Superior temporal gyrus (tissue), 1 donor: ENCODE results near the gene SHB.

Experiments
- DNase-seq: peaks from one replicate; pipeline ENCODE4 v3.0.0-alpha.2; 2016; ENCODE audit errors: extremely low spot score

The SHB gene

DNA sequence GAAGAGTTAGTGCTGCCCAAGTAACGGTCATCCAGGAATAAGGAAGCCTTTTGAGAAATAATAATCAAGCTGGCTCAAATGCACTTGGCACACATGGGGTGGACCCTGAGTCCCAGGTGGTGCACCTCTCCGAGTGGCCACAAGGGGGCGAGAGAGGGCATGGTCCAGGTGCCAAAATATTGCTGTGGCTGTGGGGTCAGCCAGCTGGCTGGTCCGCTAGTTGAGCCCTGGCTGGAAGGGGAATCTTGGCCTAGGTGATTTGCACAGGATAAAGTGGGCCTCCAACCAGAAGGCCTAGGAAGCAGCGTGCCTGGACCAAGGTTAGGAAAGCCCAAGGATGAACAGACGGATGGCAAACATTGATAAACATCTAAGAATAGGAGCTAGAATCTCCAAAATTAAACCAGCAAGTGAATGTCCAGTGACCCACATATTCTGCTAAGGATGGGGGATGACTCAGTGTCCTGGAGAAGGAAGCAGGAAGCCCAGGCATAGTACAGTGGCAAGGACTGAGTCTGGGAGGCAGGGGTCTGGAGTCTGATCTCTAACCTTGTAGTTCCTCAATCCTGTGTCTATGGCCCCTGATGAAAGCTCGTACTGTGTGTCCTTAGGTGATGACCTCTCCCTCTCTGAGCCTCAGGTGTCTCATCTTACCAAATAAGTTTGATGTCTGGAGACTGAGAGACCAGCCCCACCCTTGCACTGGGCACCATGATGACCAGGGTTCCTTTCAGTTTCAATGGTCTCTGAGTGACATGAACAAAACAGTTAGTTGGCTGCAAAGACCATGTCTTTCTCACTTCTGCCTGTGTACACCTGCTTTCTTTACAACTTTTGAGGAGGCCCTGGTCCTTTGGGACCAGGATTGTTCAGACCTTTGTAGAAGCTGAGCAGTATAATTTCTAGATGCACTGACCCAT lies 19.2 kb upstream of the SHB start:
- peak; percentile 84 for DNase-seq

DNA sequence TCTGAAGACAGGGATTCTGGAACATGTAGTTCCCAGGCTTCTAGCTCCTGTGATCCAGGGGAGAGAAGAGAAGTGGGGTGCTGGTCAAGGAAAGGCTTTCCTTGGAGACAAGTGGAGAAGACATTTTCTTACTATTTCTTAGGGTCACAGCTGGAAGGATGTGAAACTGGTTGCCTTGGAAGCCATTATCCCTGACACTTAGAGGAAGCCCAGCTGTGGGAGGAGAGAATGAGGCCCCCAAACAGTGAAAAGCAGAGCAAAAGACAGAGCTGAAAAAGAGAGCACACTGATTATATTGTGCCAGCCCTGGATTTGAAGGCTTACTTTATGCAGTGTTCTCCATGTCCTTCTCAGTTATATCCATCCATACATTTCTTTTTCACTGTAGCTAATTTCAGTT lies 17.5 kb upstream of the SHB start:
- DNase-seq = no peak

DNA sequence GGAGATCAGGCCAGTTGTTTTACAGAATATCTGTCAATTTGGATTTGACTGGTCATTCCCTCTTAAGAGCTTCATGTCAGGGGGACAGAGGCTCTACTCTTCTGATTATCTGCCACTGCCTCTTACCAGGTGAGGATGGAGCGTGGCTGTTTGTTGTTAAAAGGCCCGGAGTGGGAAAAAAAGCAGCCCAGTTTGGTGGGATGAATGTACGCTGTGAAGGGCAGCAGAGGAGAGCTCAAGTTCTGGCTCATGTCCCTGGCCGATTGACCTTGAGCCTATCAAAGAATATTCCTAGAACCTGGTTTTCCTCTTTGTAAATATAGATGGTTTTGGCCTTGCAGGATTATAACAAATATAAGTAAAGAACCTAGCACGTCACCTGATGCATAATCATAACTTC lies 16.3 kb upstream of the SHB start:
- no peak for DNase-seq

DNA sequence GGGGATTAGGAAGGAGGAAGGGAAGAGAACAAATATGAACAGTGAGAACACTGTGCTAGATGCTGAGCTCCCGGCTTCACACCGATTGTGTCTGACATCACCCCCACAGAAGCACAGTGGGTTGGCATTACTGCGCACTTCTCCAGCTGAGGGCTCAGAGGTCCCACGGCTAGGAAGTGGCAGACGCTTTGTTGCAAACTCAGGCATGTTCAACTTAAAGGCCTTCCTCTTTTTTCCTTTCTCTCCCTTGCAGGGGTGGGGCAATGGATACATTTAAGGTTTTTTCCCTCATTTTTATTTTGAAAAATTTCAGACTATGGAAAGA lies 15.5 kb upstream of the SHB start:
- peak; percentile 56 for DNase-seq

DNA sequence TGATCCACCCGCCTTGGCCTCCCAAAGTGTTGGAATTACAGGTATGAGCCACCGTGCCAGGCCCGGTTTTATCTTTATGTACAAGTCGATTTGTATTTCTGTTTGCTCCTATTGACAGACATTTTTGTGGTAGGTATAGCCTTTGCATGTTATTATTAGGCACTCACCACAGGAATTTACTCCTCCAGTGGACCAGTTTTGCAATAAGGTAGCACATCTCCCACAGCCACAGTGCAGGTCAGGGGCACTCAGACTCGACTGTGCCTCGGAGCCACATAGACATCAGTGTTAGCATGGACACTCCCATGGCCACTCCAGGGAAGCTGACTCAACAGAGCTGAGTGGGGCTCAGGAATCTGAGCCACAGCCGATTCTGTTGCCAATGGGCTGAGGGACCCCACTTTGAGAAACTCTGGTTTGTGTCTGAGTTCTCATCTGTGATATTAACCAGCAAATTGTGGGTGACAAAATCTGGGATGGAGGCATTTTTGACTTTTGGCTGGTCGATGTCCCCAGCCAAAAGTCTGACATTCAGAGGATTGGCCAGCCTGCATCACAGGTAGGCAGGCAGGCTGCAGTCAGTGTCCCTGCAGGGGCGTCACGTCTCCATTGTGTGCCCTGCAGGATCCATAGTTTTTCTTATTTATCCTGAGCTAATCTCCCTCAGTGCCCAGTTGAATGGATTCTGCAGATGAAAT lies 15.0 kb upstream of the SHB start:
- no peak for DNase-seq

DNA sequence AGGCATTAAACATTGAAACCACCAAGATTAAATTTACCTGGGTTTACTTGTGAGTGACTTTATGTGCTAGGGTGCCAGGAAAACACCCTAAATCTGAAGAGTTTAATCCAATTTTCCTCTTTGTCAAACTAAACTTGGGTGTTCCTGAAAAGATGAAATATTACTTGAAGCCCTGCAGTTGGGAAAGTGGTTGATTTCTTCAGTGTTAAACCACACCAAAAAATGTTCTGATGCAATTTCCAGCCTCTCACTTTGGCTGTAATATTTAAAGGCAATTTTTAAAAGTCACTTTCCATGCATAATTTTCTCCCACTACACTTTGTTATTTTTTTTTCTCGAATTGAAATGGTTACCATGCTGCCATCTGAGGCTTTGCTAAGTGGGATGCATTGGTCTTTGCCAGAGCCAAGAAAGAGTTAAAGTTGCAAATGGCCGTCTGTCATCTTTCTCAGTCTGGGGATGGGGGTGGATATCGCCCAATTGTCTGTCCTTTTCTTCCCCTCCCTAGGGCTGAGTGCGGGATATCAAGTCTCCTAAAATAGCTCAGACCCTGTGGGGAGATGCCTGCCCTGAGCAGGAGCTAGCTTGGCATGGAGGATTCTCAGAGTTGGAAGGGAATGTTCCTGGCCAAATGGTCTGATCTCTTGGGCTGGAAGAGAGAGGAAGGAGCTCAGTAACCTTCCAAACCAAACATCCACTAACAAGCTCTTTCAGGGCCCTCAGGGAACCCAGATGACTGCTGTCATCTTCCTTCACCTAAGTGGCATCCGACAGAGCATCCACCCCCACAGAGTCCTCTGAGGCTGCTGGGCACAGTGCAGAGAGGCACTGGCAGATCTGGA lies 13.6 kb upstream of the SHB start:
- DNase-seq = no peak

DNA sequence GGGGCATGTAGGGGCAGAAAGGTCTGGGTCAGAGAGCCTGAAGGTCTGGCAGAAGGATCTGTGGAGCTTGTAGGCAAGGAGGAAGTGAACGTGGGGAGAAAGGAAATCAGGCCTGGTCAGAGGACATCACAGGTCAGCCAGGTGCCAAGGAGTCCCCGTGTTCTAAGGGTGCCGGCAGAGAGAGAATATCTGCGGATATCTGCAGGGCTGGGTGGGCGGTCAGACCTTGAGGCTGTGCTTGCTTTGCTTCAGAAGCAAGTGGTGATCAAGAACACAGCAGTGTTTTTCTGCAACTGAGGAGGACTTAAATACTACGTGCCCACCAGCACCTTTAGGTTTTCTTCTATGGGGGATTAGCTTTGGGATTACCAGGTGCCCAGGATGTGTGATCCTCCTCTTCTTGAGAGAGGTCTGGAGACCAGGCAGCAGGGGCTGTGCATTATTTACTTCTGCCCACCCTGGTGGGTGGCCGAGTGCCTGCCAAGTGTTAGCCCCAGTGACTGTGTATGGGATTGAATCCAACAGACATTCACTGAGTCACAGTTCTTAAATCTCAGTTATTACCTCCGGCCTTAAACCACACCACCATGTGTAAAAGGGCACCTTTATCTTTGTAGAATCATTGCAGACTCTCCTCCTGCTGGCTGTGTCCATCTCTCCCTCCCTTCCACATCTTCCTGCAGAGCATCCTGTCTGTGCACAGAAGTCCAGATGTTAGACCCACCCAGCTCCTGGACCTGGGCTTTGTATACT lies 12.5 kb upstream of the SHB start:
- no peak for DNase-seq

DNA sequence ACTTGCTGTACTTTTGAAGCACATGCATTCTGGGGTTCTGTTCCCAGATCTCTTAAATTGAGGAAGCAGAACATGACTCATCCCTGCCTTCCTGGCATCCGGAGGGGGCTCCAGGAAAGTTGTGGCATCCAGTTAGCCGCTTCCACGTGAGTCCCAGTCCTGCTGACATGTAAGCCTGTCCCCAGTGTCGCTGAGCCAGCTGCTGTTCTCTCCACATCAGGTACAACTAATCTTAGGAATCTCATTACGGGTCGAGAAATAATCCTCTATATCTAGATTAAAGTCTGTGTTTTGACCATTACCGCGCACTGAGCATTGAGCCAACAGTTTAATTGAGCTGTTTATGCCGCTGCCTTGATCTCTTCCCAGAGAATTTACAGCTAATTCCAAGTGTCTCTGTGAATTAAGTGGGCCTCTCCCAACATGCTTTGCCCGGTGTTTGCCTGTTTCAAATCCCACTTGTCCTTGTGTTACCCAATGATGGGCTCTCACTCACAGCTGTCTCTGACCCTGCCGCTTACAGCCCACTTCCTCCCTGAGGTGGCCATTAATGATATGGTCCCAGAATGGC lies 10.5 kb upstream of the SHB start:
- DNase-seq = no peak

DNA sequence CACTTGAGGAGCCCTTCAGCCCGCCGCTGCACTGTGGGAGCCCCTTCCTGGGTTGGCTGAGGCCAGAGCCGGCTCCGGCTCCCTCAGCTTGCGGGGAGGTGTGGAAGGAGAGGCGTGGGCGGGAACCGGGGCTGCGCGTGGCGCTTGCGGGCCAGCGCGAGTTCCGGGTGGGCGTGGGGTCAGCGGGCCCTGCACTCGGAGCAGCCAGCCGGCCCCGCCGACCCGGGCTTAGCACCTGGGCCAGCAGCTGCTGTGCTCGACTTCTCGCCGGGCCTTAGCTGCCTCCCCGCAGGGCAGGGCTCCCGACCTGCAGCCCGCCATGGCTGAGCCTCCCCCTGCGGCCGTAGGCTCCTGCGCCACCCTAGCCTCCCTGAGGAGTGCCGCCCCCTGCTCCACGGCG lies 6.2 kb upstream of the SHB start:
- no peak for DNase-seq

DNA sequence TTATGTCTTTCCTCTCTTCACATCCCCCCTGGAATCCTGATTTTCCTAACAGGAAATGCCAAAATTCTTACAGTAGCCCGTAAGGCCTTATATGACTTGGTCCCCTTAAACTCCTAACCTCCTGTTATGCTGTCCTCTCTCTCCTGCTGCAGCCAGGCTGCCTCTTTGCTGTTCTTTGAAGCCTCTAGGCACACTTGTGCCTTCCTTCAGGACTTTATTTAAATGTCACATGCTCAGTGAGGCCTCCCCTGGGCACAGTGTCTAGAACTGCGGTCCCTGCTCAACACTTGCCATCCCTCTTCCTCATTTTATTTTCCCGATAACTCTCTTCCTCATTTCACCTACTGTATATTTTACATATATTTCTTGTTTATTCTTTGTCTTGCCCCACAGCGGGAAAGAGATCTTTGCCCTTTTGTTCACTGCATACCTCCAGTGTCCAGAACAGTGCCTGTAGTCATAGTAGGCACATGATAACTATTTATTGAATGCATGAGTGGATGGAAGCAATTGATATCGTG lies 5.5 kb upstream of the SHB start:
- DNase-seq = no peak

DNA sequence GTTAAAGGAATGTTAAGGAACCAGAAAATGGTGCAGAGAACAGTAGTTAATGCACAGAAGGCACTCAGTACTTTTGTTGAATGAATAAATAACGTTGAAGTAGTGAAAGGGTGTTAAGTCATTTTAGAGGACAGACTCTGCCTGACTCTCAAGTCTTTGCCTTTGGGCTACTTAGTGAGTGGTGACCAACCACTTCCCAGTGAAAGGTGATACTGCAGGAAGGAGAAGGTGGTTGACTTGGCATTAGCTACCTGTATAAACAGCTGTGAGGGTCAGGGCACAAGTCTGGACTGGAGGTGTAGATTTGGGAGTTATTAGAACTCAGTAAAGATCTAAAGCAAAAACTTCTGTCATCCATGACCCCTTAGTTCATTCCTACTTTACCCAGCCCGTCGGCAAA lies 4.9 kb upstream of the SHB start:
- DNase-seq = no peak

DNA sequence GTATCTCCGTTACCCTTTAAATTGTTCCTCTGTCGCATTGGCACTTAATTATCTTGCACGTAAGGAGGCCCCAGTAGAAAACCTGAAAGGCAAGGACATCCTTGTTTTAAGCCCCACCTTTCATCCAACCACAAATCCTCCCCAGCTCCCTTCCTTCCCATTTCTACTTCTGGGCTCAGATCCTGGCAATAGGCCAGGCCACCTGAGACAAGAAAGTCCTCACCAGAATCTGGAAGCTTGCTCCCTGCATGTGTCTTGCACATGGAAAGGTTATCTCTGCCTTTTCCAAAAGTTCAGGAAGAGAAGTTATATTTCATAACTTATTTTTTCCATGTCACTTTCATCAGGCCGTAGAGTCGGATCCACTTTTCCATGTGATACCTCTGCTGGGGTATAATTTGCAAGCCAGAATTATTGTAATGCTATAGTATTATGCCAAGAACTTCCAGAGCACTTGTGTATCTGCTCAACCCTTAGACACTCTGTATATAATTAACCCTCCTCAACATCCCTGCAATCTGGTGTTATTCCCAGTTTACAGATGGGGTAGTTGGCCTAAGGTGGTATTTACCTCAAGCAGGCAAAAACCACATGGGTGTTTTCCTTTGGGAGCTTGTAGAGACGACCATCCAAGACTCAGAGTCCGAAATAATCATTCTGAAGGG lies 2.6 kb upstream of the SHB start:
- DNase-seq = no peak

DNA sequence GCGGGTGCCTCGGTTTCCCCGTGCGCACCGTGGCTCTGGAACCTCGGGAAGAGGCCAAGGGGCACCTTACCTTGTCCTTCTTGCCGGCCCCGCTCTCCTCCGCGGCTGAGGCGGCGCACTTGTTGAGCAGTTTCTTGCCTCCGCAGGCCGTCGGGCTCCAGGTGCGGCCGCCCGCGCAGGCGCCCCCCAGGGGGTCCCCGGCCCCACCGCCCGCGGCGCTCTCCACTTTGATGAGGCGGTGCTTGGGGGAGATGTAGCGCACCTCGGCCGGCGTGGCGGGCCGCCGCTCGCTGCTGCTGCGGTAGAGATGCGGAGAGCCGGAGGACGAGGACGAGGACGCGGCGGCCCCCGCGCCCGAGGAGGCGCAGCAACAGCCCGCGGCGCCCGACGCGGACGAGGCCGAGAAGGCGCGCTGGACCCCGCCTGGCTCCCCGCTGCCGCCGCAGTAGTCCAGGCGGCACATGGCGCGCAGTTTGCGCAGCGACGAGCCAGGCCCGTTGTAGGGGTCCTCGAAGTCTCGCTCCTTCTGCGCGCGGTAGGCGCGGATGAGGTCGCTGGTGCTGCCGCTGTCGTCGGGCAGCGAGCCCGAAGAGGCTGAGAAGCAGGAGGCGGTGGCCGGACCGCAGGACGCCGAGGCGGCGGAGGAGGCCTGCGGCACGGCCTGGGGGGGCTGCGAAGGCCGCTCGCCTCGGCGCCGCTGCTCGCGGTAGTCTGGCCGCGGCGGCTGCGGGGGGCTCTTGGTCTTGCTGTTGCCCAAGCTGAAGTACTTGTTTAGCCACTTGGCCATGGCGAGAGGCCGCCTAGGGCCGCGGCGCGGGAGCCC lies 957 bp downstream of the SHB start:
- no peak for DNase-seq

DNA sequence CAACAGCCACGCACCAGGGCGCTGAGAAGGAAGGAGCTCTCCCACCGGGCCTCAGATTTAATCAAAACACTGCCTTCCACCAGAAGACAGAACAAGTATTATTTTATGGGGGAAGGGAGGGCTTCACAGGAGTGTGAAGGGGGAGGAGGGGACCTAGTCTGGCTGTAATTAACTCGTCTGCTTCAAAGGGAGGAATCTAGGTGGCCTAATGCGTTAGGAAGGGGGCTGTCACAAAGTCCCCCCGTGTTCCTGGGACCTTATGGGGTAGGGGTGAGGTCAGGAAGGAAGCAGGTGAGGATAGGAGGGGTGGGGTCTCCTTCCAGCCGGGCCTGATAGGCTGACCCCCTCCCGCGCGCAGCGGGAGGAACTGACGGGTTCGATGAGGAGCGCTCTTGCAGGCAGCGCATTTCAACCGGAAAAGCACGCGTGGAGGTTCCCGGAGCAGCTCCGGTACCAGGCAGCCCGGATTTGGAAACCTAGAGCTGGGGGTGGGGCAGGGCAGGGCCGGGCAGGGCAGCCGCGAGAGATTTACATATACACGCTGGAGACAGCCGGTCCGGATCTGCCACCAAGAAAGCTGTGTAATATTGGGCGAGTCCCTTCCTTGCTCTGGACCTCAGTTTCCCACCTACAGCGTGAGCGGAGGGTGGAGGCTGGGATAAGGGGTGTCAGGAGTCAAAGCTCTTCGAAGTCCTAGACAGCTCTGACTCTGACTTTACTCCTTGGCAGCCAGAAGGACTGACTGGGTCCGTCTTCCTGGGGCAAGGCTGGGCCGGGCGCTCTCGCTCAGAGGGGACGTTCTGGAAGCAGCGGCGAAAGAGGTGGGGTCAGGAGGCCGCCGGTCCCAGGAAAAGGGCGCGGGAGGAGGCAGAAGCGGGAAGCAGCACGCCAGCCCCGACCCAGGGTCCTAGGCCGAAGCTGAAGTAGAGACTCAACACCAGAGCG lies 1.8 kb downstream of the SHB start:
- no peak for DNase-seq

DNA sequence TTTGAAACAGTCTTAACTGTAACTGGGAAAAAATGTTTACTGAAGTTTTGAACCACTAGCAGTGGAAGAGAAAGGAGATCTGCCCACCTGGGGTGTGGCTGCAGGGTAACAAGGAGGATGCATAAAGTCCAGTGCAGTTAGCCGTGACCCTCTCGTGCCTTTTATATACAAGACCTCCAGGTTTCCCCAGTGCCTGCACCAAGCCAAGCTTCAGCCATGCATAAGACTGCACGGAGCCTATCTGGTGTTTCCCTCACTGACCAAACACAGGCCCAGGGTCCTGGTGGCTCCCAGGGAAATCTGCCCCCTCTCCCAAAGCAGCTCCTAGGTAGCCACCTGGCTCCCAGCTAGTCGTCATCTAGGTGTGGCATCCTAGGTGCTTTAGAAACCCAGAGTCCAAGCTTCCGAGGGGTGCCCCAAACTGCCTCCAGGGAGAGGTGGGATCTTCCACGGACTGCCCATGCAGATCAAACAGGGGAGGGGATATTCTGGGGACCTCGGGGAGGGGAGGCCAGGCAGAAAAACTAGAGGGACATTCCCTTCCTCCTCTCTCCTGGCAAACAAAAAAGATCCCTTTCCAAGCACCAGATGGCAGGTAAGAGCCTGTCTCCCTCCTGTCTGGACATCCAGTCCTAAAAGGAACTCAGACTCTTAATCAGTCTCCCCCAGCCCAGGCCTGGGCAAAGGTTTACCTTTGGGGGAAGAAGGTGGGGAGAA lies 2.7 kb downstream of the SHB start:
- DNase-seq = no peak

DNA sequence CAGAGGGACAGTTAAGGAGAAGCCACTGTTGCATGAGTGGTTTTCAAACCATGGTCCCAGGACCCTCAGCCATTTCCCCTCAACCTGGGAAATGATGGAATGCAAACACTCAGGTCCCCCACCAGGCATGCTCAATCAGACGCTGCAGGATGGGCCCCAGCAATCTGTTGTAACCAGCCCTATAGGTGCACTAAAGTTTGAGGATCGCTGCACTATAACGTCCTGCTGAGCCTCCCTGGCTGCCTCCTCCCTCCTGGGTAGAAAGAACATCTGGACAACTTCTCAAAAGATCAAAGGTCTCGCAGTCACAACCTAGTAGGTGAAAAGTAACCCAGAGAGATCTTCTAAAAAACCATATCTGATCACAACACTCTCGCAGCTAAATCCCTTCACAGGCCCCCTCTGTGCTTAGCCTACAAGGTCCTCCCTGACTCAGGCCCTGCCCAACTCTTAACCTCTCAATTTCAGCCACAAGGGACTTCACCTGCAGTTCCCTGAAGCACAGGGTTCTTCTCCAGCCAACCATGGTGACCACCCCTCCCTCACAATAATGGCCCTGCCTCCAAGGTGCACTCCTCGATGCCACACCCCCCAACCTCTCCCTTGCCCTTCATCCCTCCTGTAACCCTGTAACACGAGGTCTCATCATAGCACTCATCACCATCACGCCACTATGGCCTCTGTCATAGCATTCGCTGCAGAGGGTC lies 3.5 kb downstream of the SHB start:
- no peak for DNase-seq

DNA sequence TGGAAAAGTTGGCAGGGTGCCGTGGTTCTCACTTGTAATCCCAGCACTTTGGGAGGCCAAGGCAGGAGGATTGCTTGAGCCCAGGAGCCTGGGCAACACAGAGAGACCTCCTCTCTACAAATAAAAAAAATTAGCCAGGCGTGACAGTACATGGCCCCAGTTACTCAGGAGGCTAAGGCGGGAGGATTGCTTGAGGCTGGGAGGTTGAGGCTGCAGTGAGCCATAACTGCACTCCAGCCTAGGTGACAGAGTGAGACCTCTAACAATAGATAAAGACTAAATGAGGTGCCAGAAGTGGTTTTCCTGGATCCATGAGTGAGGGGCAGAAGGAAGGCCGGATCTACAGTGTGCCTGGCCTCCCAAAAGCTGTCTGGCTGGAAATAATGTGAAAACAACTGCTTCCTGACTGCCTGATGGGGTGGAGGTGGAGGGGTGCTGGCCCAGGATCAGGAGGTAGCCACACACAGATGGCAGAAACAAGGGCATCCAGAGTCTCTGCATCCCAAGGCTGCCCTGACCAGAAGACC lies 4.1 kb downstream of the SHB start:
- no peak for DNase-seq
